22Rv1 (cell line): ENCODE results near the gene ZCCHC9.

Source experiments
- ZFX ChIP-seq: fragments of 450-650 bp; IDR thresholded peaks from 2 replicates; pipeline ENCODE4 v1.6.1; 2017; ENCODE audit warnings: antibody characterized with exemption, borderline replicate concordance
- TF ChIP-seq, protein P1 (sequence below): fragments of 450-650 bp; IDR thresholded peaks from 2 replicates; pipeline ENCODE4 v1.5.1; 2017; ENCODE audit warnings: mild to moderate bottlenecking

DNA sequence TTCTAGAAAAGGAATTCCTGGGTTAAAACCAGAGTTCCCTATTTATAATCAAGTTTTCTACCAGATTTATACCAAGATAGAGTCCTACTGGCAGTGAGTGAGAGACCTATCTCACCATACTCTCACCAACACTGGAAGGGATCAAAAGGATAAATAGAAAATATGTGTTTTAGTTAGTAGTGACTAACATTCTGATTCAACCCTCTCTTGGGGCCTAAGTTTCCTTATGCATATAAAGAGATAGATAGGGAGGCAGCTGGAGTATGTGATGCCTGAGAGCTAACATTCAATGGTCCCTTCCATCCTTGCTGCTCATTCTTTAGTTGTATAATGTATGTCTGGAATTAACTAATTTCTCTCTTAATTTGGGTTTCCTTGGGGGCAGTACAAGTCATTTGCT lies 36.3 kb upstream of the ZCCHC9 start:
- no peak for TF ChIP-seq ZFX
- TF ChIP-seq, protein P1, sequence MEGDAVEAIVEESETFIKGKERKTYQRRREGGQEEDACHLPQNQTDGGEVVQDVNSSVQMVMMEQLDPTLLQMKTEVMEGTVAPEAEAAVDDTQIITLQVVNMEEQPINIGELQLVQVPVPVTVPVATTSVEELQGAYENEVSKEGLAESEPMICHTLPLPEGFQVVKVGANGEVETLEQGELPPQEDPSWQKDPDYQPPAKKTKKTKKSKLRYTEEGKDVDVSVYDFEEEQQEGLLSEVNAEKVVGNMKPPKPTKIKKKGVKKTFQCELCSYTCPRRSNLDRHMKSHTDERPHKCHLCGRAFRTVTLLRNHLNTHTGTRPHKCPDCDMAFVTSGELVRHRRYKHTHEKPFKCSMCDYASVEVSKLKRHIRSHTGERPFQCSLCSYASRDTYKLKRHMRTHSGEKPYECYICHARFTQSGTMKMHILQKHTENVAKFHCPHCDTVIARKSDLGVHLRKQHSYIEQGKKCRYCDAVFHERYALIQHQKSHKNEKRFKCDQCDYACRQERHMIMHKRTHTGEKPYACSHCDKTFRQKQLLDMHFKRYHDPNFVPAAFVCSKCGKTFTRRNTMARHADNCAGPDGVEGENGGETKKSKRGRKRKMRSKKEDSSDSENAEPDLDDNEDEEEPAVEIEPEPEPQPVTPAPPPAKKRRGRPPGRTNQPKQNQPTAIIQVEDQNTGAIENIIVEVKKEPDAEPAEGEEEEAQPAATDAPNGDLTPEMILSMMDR: no peak
